Right atrium auricular region (tissue), 2 donors: ENCODE measurements around the gene GPR153. TPM values are rescaled to one million over a fixed set of nuclear protein-coding genes. Genes with fewer than 3 reads are reported as not detected.

Experiments used
- DNase-seq: peaks from one replicate; pipeline ENCODE4 v3.0.0-alpha.2; 2019; ENCODE audit warnings: low spot score
- H3K27ac ChIP-seq, 2 donors: fragments of 200-600 bp; sonication (generic); 1 replicate in 1 of 2; 2 replicates in 1 of 2; pipeline ENCODE4 v1.5.1; 2016 to 2019
- H3K27me3 ChIP-seq, 2 donors: fragments of 200-600 bp; sonication (generic); one replicate each; pipeline versions ENCODE4 v1.5.1 to v1.6.0; 2017 to 2019
- H3K36me3 ChIP-seq: fragments of 200-600 bp; sonication (generic); one replicate; pipeline ENCODE4 v1.5.1; 2016
- H3K4me1 ChIP-seq, 2 donors: fragments of 200-600 bp; sonication (generic); one replicate each; pipeline versions ENCODE4 v1.5.1 to v1.6.0; 2017 to 2019
- H3K4me3 ChIP-seq, 2 donors: fragments of 200-600 bp; sonication (generic); 1 replicate in 1 of 2; 2 replicates in 1 of 2; pipeline ENCODE4 v1.5.1; 2017 to 2019; ENCODE audit warnings: mild to moderate bottlenecking in 1 of 2, moderate library complexity in 1 of 2
- H3K9me3 ChIP-seq, 2 donors: fragments of 200-600 bp; sonication (generic); one replicate each; pipeline ENCODE4 v1.5.1; 2019
- total RNA-seq, 2 donors: library from RNA; depleted of rRNA; stranded (reverse); fragments of >200 nt; gene quantifications; one replicate each; pipeline ENCODE4 v1.1.0, GENCODE V29; 2016
- TF ChIP-seq, protein P1 (sequence below), 2 donors: fragments of 200-600 bp; sonication (generic); IDR thresholded peaks; one replicate each; pipeline ENCODE4 v1.5.1; 2019; ENCODE audit warnings: antibody characterized with exemption in 2 of 2

The GPR153 gene
- total RNA-seq, 2 donors from 2014 or later, result 7.6 to 17.4 TPM

DNA sequence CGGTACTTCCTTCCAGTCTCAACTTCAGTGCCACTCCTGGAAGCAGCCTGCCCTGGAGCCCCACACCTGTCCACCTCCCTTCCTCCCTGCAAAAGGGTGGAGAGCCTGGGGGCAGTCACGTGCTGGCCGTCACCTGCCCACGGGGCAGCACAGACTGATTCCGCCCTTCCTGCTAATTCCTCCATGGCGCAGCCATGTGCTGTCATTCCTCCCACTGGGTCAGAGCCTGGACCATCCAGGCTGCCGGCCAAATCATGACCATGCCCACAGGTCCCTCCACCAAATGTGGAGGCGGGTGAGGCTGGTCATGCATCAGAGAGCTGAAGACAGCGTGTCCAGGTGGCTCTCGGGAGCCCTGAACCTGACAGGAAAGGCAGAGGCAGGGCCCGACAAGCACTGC, 24.4 kb upstream of the GPR153 start:
- no peak for DNase-seq
- H3K9me3 ChIP-seq, result no peaks in the 10 kb centered on the region
- no peak overlapping the region for H3K4me3 ChIP-seq
- TF ChIP-seq, protein P1, sequence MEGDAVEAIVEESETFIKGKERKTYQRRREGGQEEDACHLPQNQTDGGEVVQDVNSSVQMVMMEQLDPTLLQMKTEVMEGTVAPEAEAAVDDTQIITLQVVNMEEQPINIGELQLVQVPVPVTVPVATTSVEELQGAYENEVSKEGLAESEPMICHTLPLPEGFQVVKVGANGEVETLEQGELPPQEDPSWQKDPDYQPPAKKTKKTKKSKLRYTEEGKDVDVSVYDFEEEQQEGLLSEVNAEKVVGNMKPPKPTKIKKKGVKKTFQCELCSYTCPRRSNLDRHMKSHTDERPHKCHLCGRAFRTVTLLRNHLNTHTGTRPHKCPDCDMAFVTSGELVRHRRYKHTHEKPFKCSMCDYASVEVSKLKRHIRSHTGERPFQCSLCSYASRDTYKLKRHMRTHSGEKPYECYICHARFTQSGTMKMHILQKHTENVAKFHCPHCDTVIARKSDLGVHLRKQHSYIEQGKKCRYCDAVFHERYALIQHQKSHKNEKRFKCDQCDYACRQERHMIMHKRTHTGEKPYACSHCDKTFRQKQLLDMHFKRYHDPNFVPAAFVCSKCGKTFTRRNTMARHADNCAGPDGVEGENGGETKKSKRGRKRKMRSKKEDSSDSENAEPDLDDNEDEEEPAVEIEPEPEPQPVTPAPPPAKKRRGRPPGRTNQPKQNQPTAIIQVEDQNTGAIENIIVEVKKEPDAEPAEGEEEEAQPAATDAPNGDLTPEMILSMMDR (IDR thresholded peaks at IDR 0.05), result no peak
- H3K36me3 ChIP-seq, result no peaks in the 10 kb centered on the region
- H3K27me3 ChIP-seq, result no peaks in the 10 kb centered on the region
- H3K4me1 ChIP-seq, result peaks cover 0 to 20% of the 10 kb centered on the region in 2 donors
- no peak overlapping the region for H3K27ac ChIP-seq

DNA sequence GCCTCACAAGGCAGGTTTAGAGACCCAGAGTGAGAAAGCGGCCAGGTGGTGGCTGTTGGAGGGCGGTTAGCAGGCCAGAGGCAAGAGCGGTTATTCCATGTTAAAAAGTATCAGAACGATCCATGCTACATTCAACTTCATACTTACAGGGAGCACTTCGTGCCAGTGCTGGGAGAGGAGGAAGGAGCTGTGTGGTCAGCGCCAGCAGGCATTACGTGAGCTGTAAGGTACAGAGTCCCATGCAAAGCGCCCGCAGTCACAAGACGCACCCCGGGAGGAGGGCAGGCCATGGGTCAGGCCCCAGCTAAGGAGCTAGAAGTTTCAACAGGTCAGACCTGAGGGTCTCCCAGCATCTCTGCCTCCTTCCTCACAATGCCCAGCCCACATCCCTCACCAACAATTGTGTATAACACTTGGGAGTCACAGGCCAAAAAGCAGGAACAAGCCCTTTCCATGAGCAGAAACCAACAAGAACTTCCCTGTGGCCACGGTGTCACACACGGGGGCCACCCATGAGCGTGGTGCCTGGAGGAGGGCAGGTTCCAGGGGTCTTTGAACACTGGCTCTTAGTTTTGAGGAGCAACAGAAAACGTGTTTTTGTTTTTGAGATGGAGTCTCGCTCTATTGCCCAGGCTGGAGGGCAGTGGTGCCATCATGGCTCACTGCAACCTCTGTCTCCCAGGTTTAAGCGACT, 21.8 kb upstream of the GPR153 start:
- DNase-seq, result no peak
- no peaks in the 10 kb centered on the region for H3K9me3 ChIP-seq
- H3K4me3 ChIP-seq, result no peak overlapping the region
- no peaks in the 10 kb centered on the region for H3K4me1 ChIP-seq
- H3K36me3 ChIP-seq, result no peaks in the 10 kb centered on the region
- no peaks in the 10 kb centered on the region for H3K27me3 ChIP-seq
- TF ChIP-seq, protein P1 (IDR thresholded peaks at IDR 0.05), result no peak
- no peak overlapping the region for H3K27ac ChIP-seq

DNA sequence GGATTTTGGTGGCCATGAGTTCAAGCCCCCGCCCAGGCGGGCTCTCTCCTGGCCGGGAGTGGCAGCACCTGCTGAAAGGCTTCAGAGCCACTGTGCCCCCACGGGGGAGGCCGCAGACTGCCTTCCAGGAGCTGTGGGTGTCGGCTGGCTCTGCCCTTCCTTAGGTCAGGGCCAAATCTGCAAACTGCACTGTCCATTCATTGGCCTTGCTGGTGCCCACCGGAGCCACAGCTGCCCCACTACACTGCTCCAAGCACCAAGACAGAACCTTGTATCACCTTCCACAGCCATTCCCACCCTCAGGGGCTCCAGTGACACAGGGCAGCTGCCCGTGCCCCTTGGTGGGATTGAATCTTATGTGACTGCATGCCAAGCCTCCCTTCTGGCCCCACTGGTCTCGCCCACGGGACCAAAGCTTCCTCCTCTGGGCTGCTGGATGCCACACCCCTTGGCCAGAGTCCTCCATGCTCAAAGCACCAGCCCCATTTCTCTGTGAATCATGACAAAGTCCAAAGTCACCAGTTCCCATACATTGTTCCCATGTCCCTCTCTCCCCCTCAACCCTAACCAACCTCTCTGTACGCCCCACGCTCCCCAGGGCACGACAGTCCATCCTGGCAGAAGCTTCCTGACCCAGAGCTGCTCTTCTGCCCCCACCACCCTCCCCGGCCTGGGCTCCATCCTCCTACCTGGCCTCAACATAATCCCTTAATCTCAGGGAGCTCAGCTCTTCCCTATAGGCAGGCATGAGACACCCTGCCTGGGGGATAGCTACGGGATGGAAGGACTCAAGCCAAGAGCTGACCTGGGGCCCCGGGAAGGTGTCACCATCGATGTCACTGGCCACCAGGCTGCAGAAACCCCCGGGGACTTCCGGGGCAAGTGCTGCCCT, 20.9 kb upstream of the GPR153 start:
- no peak for DNase-seq

DNA sequence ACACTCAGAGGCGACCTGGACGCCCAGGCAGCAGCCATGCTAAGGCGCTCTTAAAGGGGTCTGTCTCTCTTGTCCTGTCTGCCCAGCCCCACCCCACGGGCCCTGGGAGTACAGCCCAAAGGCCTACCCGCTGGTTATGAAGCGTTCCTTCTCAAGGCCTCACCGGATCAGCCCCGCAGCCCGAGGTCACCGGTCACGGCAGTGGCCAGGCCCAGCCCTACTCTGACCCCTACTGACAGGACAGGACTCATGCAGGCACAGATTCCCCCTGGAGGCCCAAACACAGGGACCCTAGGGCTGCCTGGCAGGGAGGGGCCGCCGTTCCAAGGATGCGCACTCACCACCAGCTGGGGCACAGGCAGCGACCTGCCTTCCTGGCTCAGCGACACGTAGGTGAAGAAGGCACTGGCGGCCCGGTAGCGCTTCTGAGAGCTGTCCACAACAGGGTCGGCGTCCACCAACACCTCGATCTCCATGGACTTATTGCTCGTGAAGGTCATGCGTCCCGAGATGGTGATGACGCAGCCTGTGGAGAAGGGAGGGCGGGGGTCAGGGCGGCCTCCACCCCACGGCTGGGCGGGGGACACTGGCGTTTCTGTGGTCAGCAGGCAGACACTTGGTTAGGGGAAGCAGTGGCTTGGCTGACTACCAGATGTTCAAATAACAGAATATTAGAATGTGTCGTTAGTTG, 20.0 kb upstream of the GPR153 start:
- TF ChIP-seq, protein P1 (IDR thresholded peaks at IDR 0.05), result peak in 1 of 2 donors; percentile 54
- H3K9me3 ChIP-seq, result no peaks in the 10 kb centered on the region
- H3K27ac ChIP-seq, result no peak overlapping the region
- no peaks in the 10 kb centered on the region for H3K36me3 ChIP-seq
- DNase-seq, result no peak
- H3K4me3 ChIP-seq, result no peak overlapping the region
- H3K4me1 ChIP-seq, result peaks cover 0 to 12% of the 10 kb centered on the region in 2 donors
- H3K27me3 ChIP-seq, result no peaks in the 10 kb centered on the region

More for the DNA sequence above, 20.9 kb upstream of the GPR153 start:
- Histone ChIP-seq H3K27me3 (no peaks in the 10 kb centered on the region), H3K4me3 (no peak overlapping the region), H3K27ac (no peak overlapping the region), H3K9me3 (no peaks in the 10 kb centered on the region), H3K4me1 (peaks cover 0 to 4% of the 10 kb centered on the region in 2 donors), H3K36me3 (no peaks in the 10 kb centered on the region)
- TF ChIP-seq, protein P1 (IDR thresholded peaks at IDR 0.05), result no peak

DNA sequence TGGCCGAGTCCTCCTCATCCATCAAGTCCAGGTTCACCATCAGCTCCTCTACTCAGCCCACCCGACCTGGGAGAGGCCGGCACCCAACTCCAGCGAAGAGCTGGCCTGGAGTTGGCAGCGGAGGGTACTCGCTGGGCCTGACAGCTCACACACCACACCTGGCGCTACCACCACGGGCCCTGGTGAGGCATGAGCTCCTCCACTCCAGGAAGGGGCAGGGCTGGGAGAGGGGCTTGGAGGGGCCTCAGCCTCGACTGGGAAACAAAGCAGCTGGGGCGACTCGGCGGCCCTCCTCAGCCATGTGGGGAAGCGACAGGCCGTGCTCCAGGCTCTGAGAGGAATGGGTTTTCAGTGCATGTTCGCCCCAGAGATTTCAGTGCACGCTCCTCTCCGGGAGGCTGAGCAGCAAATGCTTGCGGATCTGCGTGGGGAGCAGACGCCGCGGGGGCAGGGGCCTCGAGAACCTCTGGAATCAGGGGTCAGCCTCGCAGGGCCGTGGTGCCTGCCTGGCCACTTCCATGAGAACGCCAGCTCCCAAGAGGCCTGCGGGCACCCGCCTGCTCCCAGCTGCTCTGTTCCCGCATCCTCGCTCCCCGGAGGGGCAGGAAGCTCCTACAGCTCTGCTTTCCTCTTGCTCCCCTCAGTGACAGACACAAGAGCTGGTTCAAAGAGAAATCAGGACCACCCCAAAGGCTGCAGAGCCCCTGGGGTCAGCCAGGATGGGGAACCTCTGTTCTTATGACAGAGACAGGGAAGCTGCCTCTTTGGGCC, 18.9 kb upstream of the GPR153 start:
- Histone ChIP-seq H3K4me3 (no peak overlapping the region), H3K27ac (no peak overlapping the region), H3K4me1 (peaks cover 0 to 16% of the 10 kb centered on the region in 2 donors), H3K27me3 (no peaks in the 10 kb centered on the region), H3K9me3 (no peaks in the 10 kb centered on the region), H3K36me3 (no peaks in the 10 kb centered on the region)
- no peak for DNase-seq
- TF ChIP-seq, protein P1 (IDR thresholded peaks at IDR 0.05), result no peak
